ENCODE data around the gene SLC30A7. TPM values are rescaled to one million over a fixed set of nuclear protein-coding genes. Genes with fewer than 3 reads are reported as not detected.

Gene SLC30A7
- polyA plus RNA-seq, 3 donors: 9.2 to 23.3 (median 17.6) TPM

DNA sequence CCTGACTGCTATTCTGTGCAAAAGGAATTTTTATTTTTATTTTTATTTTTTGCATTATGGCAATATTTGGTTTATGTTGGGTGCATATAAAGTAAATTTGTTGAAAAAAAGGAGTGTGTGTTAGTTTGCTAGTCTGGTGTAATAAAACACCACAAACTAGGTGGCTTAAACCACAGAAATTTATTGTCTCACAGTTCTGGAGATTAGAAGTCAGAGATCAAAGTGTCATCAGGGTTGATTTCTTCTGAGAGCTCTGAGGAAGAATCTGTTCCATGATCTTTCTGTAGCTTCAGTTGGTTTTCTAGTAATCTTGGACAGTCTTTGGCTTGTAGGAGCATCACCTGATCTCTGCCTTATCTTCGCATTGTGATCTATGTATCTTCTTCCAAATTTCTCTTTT, 6.5 kb downstream of the SLC30A7 start:
- no peak for DNase-seq
- no peaks in the 10 kb centered on the region for H3K9me3 ChIP-seq (replicated peaks in 1 of 2; ENCODE audit: control insufficient read depth in 1 of 2, insufficient read depth in 1 of 2, low read length in 2 of 2)
- Mint-ChIP-seq H3K9me3 (peaks cover 0 to 3% (median 0%) of the 10 kb centered on the region in 7 donors), H3K4me3 (no peak overlapping the region), H3K4me1 (peaks cover 5% of the 10 kb centered on the region), H3K27ac (no peak overlapping the region), H3K27me3 (ENCODE audit: low read depth in 3 of 3) (peaks cover 0 to 3% (median 0%) of the 10 kb centered on the region in 3 donors), H3K36me3 (peaks cover 59 to 74% of the 10 kb centered on the region in 2 donors)
- TF ChIP-seq, protein P1, sequence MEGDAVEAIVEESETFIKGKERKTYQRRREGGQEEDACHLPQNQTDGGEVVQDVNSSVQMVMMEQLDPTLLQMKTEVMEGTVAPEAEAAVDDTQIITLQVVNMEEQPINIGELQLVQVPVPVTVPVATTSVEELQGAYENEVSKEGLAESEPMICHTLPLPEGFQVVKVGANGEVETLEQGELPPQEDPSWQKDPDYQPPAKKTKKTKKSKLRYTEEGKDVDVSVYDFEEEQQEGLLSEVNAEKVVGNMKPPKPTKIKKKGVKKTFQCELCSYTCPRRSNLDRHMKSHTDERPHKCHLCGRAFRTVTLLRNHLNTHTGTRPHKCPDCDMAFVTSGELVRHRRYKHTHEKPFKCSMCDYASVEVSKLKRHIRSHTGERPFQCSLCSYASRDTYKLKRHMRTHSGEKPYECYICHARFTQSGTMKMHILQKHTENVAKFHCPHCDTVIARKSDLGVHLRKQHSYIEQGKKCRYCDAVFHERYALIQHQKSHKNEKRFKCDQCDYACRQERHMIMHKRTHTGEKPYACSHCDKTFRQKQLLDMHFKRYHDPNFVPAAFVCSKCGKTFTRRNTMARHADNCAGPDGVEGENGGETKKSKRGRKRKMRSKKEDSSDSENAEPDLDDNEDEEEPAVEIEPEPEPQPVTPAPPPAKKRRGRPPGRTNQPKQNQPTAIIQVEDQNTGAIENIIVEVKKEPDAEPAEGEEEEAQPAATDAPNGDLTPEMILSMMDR (IDR thresholded peaks at IDR 0.05): no peak
- H3K36me3 ChIP-seq (replicated peaks in 1 of 2; ENCODE audit: control insufficient read depth in 1 of 2, insufficient read depth in 2 of 2, low read length in 2 of 2): peaks cover 61 to 75% of the 10 kb centered on the region in 2 donors
- no peaks in the 10 kb centered on the region for H3K27me3 ChIP-seq (ENCODE audit: control insufficient read depth in 2 of 2, insufficient read depth in 2 of 2, low read length in 2 of 2)
- H2AFZ ChIP-seq (ENCODE audit: insufficient read depth, low read depth, low read length, poor library complexity, severe bottlenecking): no peak overlapping the region
- intact Hi-C loops (cut with micrococcal nuclease): no loop called here
- peaks cover 35% of the 10 kb centered on the region for H3K79me2 ChIP-seq (ENCODE audit: insufficient read depth, low read length)
- no peak overlapping the region for H3K4me2 ChIP-seq (replicated peaks; ENCODE audit: extremely low read depth, low read length, poor library complexity, severe bottlenecking)
- H3K4me1 ChIP-seq (ENCODE audit: control insufficient read depth in 1 of 2, insufficient read depth in 2 of 2, low read length in 2 of 2): peaks cover 0 to 3% of the 10 kb centered on the region in 2 donors
- whole genome bisulfite sequencing (ENCODE audit: insufficient coverage): no CpG with 5 or more reads among the region's 1 CpG
- H4K20me1 ChIP-seq (ENCODE audit: insufficient read depth, low read length): peaks cover 27% of the 10 kb centered on the region
- H3K9ac ChIP-seq (ENCODE audit: insufficient read depth, low read length, poor library complexity, severe bottlenecking): no peak overlapping the region
- H3K4me3 ChIP-seq (replicated peaks in 1 of 3; ENCODE audit: low read depth in 2 of 3, low read length in 3 of 3): no peak overlapping the region
- no peak overlapping the region for H3K27ac ChIP-seq (ENCODE audit: low read depth in 1 of 2, low read length in 2 of 2)

DNA sequence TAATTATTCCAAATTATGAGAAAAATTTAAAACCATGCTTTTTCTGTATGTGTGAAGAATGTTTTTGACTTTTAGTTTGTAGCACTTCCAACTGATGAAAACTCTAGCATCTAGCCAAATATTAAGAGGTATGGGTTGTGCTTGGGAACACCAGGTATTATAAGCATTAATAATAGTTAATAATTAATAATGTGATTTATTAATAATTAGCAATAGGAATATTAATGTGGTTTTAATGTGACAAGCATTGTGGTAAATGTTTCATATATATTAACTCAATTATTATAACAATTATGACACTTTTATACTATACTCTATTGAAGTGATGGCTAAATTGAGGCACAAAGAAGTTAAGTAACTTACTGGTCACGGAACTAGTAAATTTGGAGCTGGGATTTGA, 7.9 kb downstream of the SLC30A7 start:
- H4K20me1 ChIP-seq (ENCODE audit: insufficient read depth, low read length): peaks cover 32% of the 10 kb centered on the region
- peaks cover 71 to 84% of the 10 kb centered on the region in 2 donors for H3K36me3 ChIP-seq (replicated peaks in 1 of 2; ENCODE audit: control insufficient read depth in 1 of 2, insufficient read depth in 2 of 2, low read length in 2 of 2)
- H3K79me2 ChIP-seq (ENCODE audit: insufficient read depth, low read length): peaks cover 21% of the 10 kb centered on the region
- intact Hi-C loops (cut with micrococcal nuclease): no loop called here
- Mint-ChIP-seq H3K4me1 (no peaks in the 10 kb centered on the region), H3K27me3 (ENCODE audit: low read depth in 3 of 3) (peaks cover 0 to 3% (median 0%) of the 10 kb centered on the region in 3 donors), H3K9me3 (peaks cover 0 to 3% (median 0%) of the 10 kb centered on the region in 7 donors), H3K36me3 (peaks cover 66 to 82% of the 10 kb centered on the region in 2 donors), H3K4me3 (no peak overlapping the region), H3K27ac (no peak overlapping the region)
- H3K27me3 ChIP-seq (ENCODE audit: control insufficient read depth in 2 of 2, insufficient read depth in 2 of 2, low read length in 2 of 2): no peaks in the 10 kb centered on the region
- H3K4me3 ChIP-seq (replicated peaks in 1 of 3; ENCODE audit: low read depth in 2 of 3, low read length in 3 of 3): no peak overlapping the region
- no CpG with 5 or more reads among the region's 1 CpG for WGBS (ENCODE audit: insufficient coverage)
- H3K4me1 ChIP-seq (ENCODE audit: control insufficient read depth in 1 of 2, insufficient read depth in 2 of 2, low read length in 2 of 2): no peaks in the 10 kb centered on the region
- no peak overlapping the region for H3K9ac ChIP-seq (ENCODE audit: insufficient read depth, low read length, poor library complexity, severe bottlenecking)
- no peaks in the 10 kb centered on the region for H3K9me3 ChIP-seq (replicated peaks in 1 of 2; ENCODE audit: control insufficient read depth in 1 of 2, insufficient read depth in 1 of 2, low read length in 2 of 2)
- H3K27ac ChIP-seq (ENCODE audit: low read depth in 1 of 2, low read length in 2 of 2): no peak overlapping the region
- H2AFZ ChIP-seq (ENCODE audit: insufficient read depth, low read depth, low read length, poor library complexity, severe bottlenecking): no peak overlapping the region
- no peak overlapping the region for H3K4me2 ChIP-seq (replicated peaks; ENCODE audit: extremely low read depth, low read length, poor library complexity, severe bottlenecking)
- DNase-seq: no peak
- TF ChIP-seq, protein P1 (IDR thresholded peaks at IDR 0.05): no peak
